ENCODE measurements around the gene CST2.
"Not testable (repeated sequence)": the region's sequence is repeated elsewhere in the genome, so short reads cannot be mapped to it uniquely, and the experiment has no call there.

Gene CST2

GRCh38 chr20:23811559-23811958 is 15.0 kb downstream of the CST2 start:
- not testable (repeated sequence) for DNase-seq (ENCODE audit: low read depth in 1 of 2, low spot score in 1 of 2)

GRCh38 chr20:23810349-23810748 is 16.2 kb downstream of the CST2 start:
- not testable (repeated sequence) for DNase-seq (ENCODE audit: low read depth in 1 of 2, low spot score in 1 of 2)

DNA sequence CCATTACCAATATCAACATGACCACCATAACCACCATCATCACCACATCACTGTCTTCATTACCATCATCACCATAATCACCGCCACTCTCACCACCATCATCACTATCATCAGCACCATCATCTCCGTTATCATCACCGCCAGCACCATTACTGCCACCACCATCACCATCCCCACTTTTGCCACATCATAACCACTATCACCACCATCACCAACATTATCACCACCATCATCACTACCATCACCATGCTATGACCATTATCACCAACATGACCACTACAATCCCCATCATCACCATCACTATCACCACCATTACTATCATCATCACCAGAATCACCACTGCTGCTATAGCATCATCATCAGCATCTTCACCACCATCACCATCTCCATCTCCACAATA is 25.7 kb downstream of the CST2 start:
- DNase-seq (ENCODE audit: low read depth in 1 of 2, low spot score in 1 of 2): no peak

DNA sequence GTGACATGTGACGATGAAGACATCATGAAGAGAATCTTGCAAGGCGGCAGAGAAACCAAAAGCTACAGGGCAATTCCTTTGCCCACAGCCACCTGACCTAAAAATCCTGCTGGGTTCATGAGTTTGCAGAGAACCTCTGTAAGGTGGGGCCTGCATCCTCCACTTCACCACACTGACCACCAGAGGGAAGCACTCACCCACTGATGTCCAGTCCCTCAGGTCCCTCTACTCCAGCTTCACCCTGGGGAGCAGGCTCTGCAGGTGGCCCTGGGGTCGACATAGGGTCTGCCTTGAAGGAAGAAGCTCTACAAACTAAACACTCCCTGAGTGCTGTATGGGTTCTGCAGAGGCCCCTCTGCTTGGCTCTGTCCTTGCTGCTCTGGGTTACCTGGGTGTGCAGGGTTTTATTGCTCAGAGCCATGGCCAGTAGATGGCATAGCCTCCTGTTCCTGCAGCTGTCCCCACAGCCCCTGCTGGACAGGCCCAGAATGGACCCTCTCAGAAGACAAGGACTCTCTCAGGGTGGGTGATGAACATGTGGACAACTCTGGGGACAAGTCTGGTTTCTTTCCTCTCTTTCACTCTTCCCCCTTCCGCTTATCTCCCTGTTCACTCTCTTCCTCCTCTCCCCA is 27.2 kb downstream of the CST2 start:
- not testable (repeated sequence) for DNase-seq (ENCODE audit: low read depth in 1 of 2, low spot score in 1 of 2)

DNA sequence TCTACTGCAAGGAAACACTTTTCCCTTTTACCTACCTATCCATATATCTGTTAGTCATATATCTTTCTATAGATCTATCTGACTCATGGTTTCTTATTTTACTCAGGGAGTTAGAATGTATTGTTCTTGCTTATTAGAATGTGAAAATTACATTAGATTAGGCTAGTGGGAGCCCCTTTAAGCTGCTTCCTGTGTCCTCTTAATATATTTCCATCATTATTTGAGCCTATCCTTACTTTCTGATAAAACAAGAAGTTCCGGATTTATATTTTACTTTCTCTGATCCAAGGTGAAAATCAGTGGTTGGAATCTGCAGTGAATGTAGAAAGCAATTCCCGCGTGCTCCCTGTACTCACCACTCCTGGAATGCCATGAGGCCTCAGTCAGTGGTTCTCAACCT is 31.0 kb downstream of the CST2 start:
- DNase-seq (ENCODE audit: low read depth in 1 of 2, low spot score in 1 of 2): no peak

- DNase-seq (ENCODE audit: low read depth in 1 of 2, low spot score in 1 of 2): no peak
Observed at GRCh38 chr20:23794841-23795240, 31.7 kb downstream of the CST2 start.

GRCh38 chr20:23794065-23794464 is 32.5 kb downstream of the CST2 start:
- no peak for DNase-seq (ENCODE audit: low read depth in 1 of 2, low spot score in 1 of 2)

DNA sequence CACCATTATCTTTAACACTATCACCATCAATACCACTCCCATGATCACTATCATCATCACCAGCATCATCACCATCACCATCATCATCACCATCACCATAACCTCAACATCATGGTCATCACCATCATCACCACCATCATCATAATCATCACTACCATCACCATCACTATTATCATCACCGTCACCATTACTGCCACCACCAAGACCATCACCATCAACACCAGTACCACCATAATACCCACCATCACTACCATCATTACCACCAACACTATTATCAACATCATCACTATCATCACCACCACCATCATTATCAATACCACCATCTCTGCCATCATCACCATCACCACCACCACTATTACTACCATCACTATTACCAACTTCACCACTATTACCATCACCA is 43.1 kb downstream of the CST2 start:
- DNase-seq (ENCODE audit: low read depth in 1 of 2, low spot score in 1 of 2): no peak

DNA sequence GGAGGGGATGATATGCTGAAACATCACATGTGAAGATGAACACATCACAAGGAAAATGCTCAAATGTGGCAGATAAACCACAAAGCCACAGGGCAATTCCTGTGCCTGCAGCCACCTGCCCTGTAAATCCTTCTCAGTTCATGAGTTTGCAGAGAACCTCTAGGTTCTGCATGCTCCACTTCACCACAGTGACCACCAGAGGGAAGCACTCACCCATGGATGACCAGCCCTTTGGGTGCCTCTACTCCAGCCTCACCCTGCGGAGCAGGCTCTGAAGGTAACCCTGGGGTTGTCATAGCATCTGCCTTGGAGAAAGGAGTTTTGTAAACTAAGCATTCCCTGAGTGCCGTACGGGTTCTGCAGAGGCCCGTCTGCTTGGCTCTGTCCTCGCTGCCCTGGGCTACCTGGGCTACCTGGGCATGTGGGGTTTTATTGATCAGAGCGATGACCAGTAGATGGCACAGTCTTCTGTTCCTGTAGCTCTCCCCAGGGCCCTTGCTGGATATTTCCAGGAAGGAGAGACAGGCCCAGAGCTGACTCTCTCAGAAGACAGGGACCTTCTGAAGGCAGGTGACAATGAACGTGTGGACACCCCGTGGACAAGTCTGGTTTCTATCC is 44.1 kb downstream of the CST2 start:
- DNase-seq (ENCODE audit: low read depth in 1 of 2, low spot score in 1 of 2): no peak

GRCh38 chr20:23778676-23779075 is 47.9 kb downstream of the CST2 start:
- not testable (repeated sequence) for DNase-seq (ENCODE audit: low read depth in 1 of 2, low spot score in 1 of 2)

DNA sequence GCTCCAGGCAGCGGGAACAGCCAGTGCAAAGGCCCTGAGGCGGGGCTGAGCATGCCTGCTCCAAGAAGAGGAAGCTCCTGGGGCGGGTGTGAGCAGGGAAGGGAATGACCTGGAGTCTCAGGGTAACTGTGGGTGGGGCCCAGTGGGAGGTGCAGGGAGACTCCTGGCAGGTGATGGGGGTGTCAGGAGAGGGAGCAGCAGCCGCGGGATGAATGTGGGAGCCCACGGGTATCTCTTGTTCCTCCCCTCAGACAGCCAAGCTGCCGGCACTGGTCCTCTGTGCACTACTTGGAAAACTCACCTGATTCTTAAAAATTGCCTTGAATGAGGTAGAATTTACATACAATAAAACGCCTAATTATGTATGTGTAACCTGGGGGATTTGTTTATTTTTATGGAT is 49.1 kb downstream of the CST2 start:
- not testable (repeated sequence) for DNase-seq (ENCODE audit: low read depth in 1 of 2, low spot score in 1 of 2)

GRCh38 chr20:23776067-23776771 is 50.3 kb downstream of the CST2 start:
- DNase-seq (ENCODE audit: low read depth in 1 of 2, low spot score in 1 of 2): no peak

GRCh38 chr20:23774081-23774480 is 52.4 kb downstream of the CST2 start:
- DNase-seq (ENCODE audit: low read depth in 1 of 2, low spot score in 1 of 2): no peak
